ENCODE measurements around the gene EEF1A2. TPM values are rescaled to one million over a fixed set of nuclear protein-coding genes. Genes with fewer than 3 reads are reported as not detected.

Gene EEF1A2
- total RNA-seq, 8 experiments from 2014 or later = 2.8 to 390 (median 139) TPM

DNA sequence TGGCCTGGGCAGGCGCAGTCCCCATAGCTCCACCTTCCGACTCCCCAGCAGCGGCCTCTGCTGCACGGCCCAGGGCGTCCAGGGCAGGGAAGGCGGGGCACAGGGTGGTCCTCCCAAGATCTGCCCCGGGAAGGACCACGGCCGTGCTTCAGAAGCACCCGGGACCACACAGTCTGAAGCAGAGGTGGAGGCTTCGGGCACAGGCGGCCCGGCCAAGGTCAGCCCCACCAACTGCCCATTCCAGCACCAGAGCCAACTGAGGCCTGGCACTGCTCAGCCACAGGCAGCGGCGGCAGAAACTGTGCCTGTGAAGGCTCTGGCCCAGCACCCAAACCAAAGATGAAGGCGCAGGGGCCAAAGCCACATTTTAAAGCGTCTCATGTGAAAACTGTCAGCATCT, 47.1 kb downstream of the EEF1A2 start:
- Histone ChIP-seq H3K4me1 (replicated peaks in 1 of 2) (peaks cover 67 to 78% of the 10 kb centered on the region in 2 donors), H3K4me3 (no peak overlapping the region), H3K27ac (peak overlapping the region in 1 of 2 donors; percentile 48)
- no peak for ATAC-seq (replicated peaks in 6 of 8)
- 93 to 100% (median 100%) methylated on average over 2 to 3 of the region's 17 CpGs; no CpG with 5 or more reads in 7 of the 10 experiments for whole genome bisulfite sequencing, 10 experiments
- in situ Hi-C loops (cut with MboI; ENCODE audit: low pct_unique_long_range_greater_than_20kb in 2 of 9, low sequenced_read_pairs in 9 of 9, unreplicated experiment in 9 of 9) = no loop called here

- Histone ChIP-seq H3K27ac (no peak overlapping the region), H3K4me3 (no peak overlapping the region), H3K4me1 (replicated peaks in 1 of 2) (peaks cover 62 to 74% of the 10 kb centered on the region in 2 donors)
- ATAC-seq (replicated peaks in 6 of 8) = no peak
- WGBS, 10 experiments = 100% methylated on average over 4 of the region's 30 CpGs; no CpG with 5 or more reads in 9 of the 10 experiments
- in situ Hi-C loops (cut with MboI; ENCODE audit: low pct_unique_long_range_greater_than_20kb in 2 of 9, low sequenced_read_pairs in 9 of 9, unreplicated experiment in 9 of 9) = loop anchor here in 1 of 9 experiments (25.0 kb wide), 1 partner anchor 187 kb away; the partner anchor contains the start of gene GMEB2
Observed at GRCh38 chr20:63449796-63450730, 48.8 kb downstream of the EEF1A2 start.

DNA sequence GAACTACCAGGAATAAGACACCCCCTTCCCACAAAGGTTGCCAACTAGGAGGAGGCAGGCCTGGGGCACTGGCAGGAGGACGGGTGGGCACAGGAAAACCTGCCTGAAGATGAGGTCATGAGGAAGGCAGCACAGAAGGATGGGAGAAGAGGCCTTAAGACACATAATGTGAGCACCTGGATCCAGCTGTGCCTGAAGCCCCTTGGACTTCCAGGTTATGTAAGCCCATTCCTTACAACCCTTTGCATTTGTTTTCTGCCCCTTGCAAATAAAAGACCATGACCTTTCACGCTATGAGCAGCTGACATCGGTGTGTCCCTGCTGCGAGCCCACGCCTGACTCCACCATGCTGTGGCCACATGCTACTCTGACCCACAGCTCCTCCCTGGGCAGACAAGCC, 49.9 kb downstream of the EEF1A2 start:
- Histone ChIP-seq H3K27ac (no peak overlapping the region), H3K4me1 (replicated peaks in 1 of 2) (peaks cover 51 to 64% of the 10 kb centered on the region in 2 donors), H3K4me3 (no peak overlapping the region)
- 28 to 100% (median 88%) methylated on average over 1 to 4 of the region's 5 CpGs; no CpG with 5 or more reads in 6 of the 10 experiments for WGBS, 10 experiments
- in situ Hi-C loops (cut with MboI; ENCODE audit: low pct_unique_long_range_greater_than_20kb in 2 of 9, low sequenced_read_pairs in 9 of 9, unreplicated experiment in 9 of 9) = loop anchor here in 1 of 9 experiments (25.0 kb wide), 1 partner anchor 188 kb away; the partner anchor contains the start of gene GMEB2
- ATAC-seq (replicated peaks in 6 of 8) = no peak

DNA sequence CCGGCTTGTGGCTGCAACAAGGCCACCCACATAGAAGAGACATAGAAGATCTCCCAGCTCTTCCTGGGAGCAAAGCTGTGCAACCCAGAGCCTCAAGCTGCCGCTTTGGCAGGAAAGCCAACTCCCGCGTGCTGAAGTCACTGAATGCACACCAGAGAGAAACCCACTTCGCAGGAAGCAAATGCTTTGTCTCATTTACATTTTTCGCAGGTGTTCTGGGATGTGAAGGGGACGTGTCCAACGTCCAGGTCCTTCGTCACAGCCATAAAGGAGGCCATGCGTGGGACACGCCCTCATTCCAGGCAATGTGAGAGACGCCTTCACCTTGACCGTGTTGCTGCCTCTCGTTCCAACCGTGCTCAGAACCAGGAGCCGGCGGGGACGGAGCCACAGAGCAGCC, 50.9 kb downstream of the EEF1A2 start:
- no peak for ATAC-seq (replicated peaks in 6 of 8)
- Histone ChIP-seq H3K27ac (peak overlapping the region in 1 of 2 donors; percentile 7), H3K4me1 (replicated peaks in 1 of 2) (peaks cover 42 to 54% of the 10 kb centered on the region in 2 donors), H3K4me3 (no peak overlapping the region)
- 16 to 80% (median 40%) methylated on average over 2 to 9 of the region's 18 CpGs; no CpG with 5 or more reads in 5 of the 10 experiments for WGBS, 10 experiments
- in situ Hi-C loops (cut with MboI; ENCODE audit: low pct_unique_long_range_greater_than_20kb in 2 of 9, low sequenced_read_pairs in 9 of 9, unreplicated experiment in 9 of 9) = loop anchor here in 1 of 9 experiments (25.0 kb wide), 1 partner anchor 189 kb away; the partner anchor contains the start of gene GMEB2

- no peak for ATAC-seq (replicated peaks in 6 of 8)
- no peak overlapping the region for H3K4me3 ChIP-seq
- 51 to 100% (median 86%) methylated on average over 3 to 15 of the region's 16 CpGs; no CpG with 5 or more reads in 1 of the 10 experiments for WGBS, 10 experiments
- peaks cover 34 to 47% of the 10 kb centered on the region in 2 donors for H3K4me1 ChIP-seq (replicated peaks in 1 of 2)
- in situ Hi-C loops (cut with MboI; ENCODE audit: low pct_unique_long_range_greater_than_20kb in 2 of 9, low sequenced_read_pairs in 9 of 9, unreplicated experiment in 9 of 9) = loop anchor here in 1 of 9 experiments (25.0 kb wide), 1 partner anchor 190 kb away; the partner anchor contains the start of gene GMEB2
- H3K27ac ChIP-seq = no peak overlapping the region
Observed at GRCh38 chr20:63447320-63447719, 51.6 kb downstream of the EEF1A2 start.

GRCh38 chr20:63446216-63447024, 52.5 kb downstream of the EEF1A2 start:
- in situ Hi-C loops (cut with MboI; ENCODE audit: low pct_unique_long_range_greater_than_20kb in 2 of 9, low sequenced_read_pairs in 9 of 9, unreplicated experiment in 9 of 9) = loop anchor here in 1 of 9 experiments (25.0 kb wide), 1 partner anchor 191 kb away; the partner anchor contains the start of gene GMEB2
- peaks cover 27 to 46% of the 10 kb centered on the region in 2 donors for H3K4me1 ChIP-seq (replicated peaks in 1 of 2)
- 80% methylated on average over 1 of the region's 31 CpGs; no CpG with 5 or more reads in 9 of the 10 experiments for WGBS, 10 experiments
- ATAC-seq (replicated peaks in 6 of 8) = peak in 6 of 8 experiments; percentile 31 to 70 (median 68)
- peak overlapping the region in 1 of 2 donors; percentile 38 for H3K27ac ChIP-seq
- H3K4me3 ChIP-seq = no peak overlapping the region

DNA sequence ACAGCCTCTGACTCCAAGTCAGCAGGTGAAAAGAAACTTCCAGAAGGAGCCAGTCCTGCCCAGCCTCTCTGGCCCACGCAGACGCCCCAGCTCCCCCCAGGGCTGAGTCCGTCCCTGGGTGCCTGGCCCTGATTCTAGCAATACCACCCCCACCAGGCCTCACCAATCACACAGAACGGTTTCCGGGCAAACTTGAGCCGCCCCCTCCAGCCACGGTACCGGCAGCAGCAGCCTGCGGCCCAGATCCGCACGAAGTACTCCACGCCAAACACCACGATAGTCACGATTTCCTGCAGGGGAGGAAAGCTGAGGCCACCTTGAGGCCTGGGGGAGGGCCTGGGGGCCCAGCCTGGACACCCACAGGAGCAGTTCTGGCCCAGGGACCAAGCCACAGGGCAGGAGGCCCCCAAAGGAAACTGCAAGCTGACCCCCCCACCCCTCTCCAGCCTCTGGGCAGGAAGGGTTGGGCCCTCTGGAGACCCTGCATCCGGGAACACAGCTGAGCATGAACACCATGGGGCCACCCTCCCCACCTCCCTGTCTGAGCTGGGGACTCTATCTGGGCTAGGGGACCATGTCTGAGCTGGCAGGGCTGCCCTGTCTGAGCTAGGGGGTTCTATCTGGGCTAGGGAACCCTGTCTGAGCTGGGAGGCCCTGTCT, 53.7 kb downstream of the EEF1A2 start:
- Histone ChIP-seq H3K27ac (peak overlapping the region in 1 of 2 donors; percentile 56), H3K4me1 (replicated peaks in 1 of 2) (peaks cover 19 to 36% of the 10 kb centered on the region in 2 donors), H3K4me3 (no peak overlapping the region)
- in situ Hi-C loops (cut with MboI; ENCODE audit: low pct_unique_long_range_greater_than_20kb in 2 of 9, low sequenced_read_pairs in 9 of 9, unreplicated experiment in 9 of 9) = loop anchor here in 1 of 9 experiments (25.0 kb wide), 1 partner anchor 192 kb away; the partner anchor contains the start of gene GMEB2
- no peak for ATAC-seq (replicated peaks in 6 of 8)
- 93% methylated on average over 6 of the region's 15 CpGs; no CpG with 5 or more reads in 9 of the 10 experiments for WGBS, 10 experiments

- H3K4me1 ChIP-seq (replicated peaks in 1 of 2) = peaks cover 19 to 36% of the 10 kb centered on the region in 2 donors
- H3K4me3 ChIP-seq = no peak overlapping the region
- H3K27ac ChIP-seq = no peak overlapping the region
- in situ Hi-C loops (cut with MboI; ENCODE audit: low pct_unique_long_range_greater_than_20kb in 2 of 9, low sequenced_read_pairs in 9 of 9, unreplicated experiment in 9 of 9) = loop anchor here in 1 of 9 experiments (25.0 kb wide), 1 partner anchor 193 kb away; the partner anchor contains the start of gene GMEB2
- WGBS, 10 experiments = 80 to 97% (median 80%) methylated on average over 1 to 6 of the region's 24 CpGs; no CpG with 5 or more reads in 7 of the 10 experiments
- no peak for ATAC-seq (replicated peaks in 6 of 8)
Observed at GRCh38 chr20:63444548-63444947, 54.3 kb downstream of the EEF1A2 start.

DNA sequence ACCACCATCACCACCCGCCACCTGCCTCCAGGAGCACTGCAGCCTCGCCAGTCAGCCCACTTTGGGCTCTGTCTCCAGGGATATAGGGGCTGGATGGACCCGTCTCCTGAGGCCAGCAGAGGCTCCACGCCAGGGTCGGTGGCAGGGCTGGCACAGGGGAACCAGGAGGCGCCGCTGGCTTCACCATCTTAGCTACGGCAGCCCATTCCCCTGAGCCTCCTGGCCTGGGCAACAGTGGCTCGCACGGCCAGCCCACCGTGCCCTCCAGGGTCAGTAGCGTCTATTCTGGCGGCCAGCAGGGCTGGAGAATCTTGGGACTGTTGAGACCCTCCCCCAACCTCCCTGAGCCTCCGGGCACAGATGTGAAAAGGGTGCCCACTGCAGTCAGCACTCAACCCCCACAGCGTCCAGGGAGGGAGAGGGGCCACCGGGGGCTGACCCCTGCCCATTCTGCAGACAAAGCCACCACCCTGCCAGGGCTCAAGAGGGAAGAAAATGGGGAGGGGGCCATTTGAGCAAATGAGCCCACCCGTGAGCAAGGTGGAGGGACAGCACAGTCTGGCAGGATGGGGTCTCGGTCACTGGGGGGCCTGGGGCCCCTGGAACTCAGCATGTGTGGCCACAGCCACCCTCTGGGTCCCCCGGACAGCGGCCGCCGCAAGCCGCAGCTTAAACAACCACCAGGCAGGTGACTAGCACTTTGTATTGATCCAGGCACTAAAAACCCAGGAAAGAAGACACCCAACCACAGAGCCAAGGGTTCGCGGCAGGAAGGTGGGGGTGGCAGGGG, 55.1 kb downstream of the EEF1A2 start:
- no peak for ATAC-seq (replicated peaks in 6 of 8)

GRCh38 chr20:63442100-63442493, 56.8 kb downstream of the EEF1A2 start:
- WGBS, 10 experiments = 20 to 100% (median 100%) methylated on average over 1 of the region's 11 CpGs; no CpG with 5 or more reads in 7 of the 10 experiments
- in situ Hi-C loops (cut with MboI; ENCODE audit: low pct_unique_long_range_greater_than_20kb in 2 of 9, low sequenced_read_pairs in 9 of 9, unreplicated experiment in 9 of 9) = loop anchor here in 1 of 9 experiments (25.0 kb wide), 1 partner anchor 195 kb away; the partner anchor contains the start of gene GMEB2
- Histone ChIP-seq H3K4me3 (no peak overlapping the region), H3K27ac (no peak overlapping the region), H3K4me1 (replicated peaks in 1 of 2) (peaks cover 9 to 21% of the 10 kb centered on the region in 2 donors)
- peak; percentile 43 to 95 (median 66) for ATAC-seq (replicated peaks in 6 of 8)

More for the DNA sequence above, 55.1 kb downstream of the EEF1A2 start:
- in situ Hi-C loops (cut with MboI; ENCODE audit: low pct_unique_long_range_greater_than_20kb in 2 of 9, low sequenced_read_pairs in 9 of 9, unreplicated experiment in 9 of 9) = loop anchor here in 1 of 9 experiments (25.0 kb wide), 1 partner anchor 194 kb away; the partner anchor contains the start of gene GMEB2
- Histone ChIP-seq H3K27ac (no peak overlapping the region), H3K4me3 (no peak overlapping the region), H3K4me1 (replicated peaks in 1 of 2) (peaks cover 19 to 36% of the 10 kb centered on the region in 2 donors)
- WGBS, 10 experiments = 48 to 100% (median 83%) methylated on average over 1 to 5 of the region's 25 CpGs; no CpG with 5 or more reads in 4 of the 10 experiments

Data from motor neuron (in vitro differentiated cells).